ENCODE data around the gene RABL6.
A peak's percentile ranks its signal among the peaks of the same experiment; 100 is the strongest.
"Not testable (repeated sequence)": the region's sequence is repeated elsewhere in the genome, so short reads cannot be mapped to it uniquely, and the experiment has no call there.

Gene RABL6

DNA sequence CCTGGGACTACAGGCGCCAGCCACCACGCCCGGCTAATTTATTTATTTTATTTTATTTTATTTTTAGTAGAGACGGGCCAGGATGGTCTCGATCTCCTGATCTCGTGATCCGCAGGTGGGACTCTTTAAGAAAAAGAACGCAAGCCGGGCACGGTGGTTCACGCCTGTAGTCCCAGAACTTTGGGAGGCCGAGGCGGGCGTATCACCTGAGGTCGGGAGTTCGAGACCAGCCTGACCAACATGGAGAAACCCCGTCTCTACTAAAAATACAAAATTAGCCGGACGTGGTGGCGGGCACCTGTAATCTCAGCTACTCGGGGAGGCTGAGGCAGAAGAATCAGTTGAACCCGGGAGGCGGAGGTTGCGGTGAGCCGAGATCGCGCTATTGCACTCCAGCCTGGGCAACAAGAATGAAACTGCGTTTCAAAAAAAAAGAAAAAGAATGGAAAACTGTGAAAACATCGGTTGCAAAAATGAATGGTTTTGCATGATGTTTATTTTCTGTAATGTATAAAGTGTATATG, 59.2 kb downstream of the RABL6 start:
- not testable (repeated sequence) for H3K4me1 ChIP-seq (ENCODE audit: insufficient read depth, low read length); H3K27me3 ChIP-seq (ENCODE audit: insufficient read depth, low read length); H2AFZ ChIP-seq (ENCODE audit: low read depth, low read length)
- Histone ChIP-seq H3K36me3 (ENCODE audit: insufficient read depth, low read length) (peaks cover 26% of the 10 kb centered on the region), H3K9me3 (ENCODE audit: low read length) (peaks cover 10% of the 10 kb centered on the region), H3K4me3 (ENCODE audit: low read length) (peak overlapping the region; percentile 90)

DNA sequence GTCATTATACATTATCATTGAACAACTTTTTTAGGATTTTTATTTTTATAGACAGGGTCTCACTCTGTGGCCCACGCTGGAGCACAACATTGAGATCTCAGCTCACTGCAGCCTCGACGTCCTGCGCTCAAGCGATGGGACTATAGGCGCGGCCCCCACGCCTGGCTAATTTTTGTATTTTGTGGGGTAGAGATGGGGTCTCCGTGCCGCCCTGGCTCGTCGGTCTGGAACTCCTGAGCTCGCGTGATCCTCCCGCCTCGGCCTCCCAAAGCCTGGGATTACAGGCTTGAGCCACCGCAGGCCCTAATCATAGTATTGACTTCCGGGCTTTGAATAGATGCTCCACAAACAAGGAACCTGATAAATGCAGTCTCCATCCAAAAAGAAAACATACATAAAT, 59.7 kb downstream of the RABL6 start:
- no peaks in the 10 kb centered on the region for H3K27me3 ChIP-seq (ENCODE audit: insufficient read depth, low read length)
- peaks cover 22% of the 10 kb centered on the region for H3K36me3 ChIP-seq (ENCODE audit: insufficient read depth, low read length)
- H3K4me3 ChIP-seq (ENCODE audit: low read length), result no peak overlapping the region
- peaks cover 5% of the 10 kb centered on the region for H3K4me1 ChIP-seq (ENCODE audit: insufficient read depth, low read length)
- H2AFZ ChIP-seq (ENCODE audit: low read depth, low read length), result no peak overlapping the region
- peaks cover 11% of the 10 kb centered on the region for H3K9me3 ChIP-seq (ENCODE audit: low read length)

DNA sequence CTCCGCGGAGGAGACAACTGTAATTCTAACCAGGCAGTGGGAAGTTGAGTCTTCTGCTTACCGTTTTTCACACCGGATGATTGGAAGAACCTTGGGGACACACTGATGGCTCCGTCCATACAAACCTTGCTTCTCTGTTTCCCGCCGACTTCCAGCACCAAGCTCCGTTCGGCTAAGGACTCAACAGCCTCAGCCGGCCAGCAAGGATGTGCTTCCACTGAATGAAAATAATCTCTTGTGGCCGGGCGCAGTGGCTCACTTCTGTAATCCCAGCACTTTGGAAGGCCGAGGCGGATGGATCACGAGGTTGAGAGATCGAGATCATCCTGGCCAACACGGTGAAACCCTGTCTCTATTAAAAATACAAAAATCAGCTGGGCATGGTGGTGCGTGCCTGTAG, 60.2 kb downstream of the RABL6 start:
- Histone ChIP-seq H3K4me1 (ENCODE audit: insufficient read depth, low read length) (peaks cover 5% of the 10 kb centered on the region), H2AFZ (ENCODE audit: low read depth, low read length) (no peak overlapping the region), H3K9me3 (ENCODE audit: low read length) (peaks cover 14% of the 10 kb centered on the region), H3K4me3 (ENCODE audit: low read length) (no peak overlapping the region), H3K36me3 (ENCODE audit: insufficient read depth, low read length) (peaks cover 17% of the 10 kb centered on the region), H3K27me3 (ENCODE audit: insufficient read depth, low read length) (no peaks in the 10 kb centered on the region)

DNA sequence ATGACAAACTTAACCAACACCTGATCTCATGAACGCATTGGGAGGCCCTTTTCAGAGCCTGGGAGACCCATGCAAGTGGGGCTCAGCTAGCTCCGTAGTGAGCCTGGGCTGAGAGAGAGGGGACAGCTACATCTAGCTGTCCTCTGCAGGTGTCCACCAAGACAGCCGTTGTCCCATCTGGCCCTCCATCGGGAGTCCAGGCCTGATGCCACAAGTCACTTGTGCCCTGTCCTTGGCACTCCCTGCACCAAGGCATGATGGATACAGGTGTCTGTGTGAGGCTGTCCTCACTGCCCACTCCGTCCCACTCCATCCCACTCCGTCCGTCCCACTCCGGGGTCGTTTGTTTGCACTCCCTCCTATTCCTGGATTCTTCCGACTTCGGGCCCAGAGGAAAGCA, 60.9 kb downstream of the RABL6 start:
- H3K4me3 ChIP-seq (ENCODE audit: low read length), result no peak overlapping the region
- H2AFZ ChIP-seq (ENCODE audit: low read depth, low read length), result no peak overlapping the region
- H3K9me3 ChIP-seq (ENCODE audit: low read length), result peaks cover 14% of the 10 kb centered on the region
- peaks cover 10% of the 10 kb centered on the region for H3K36me3 ChIP-seq (ENCODE audit: insufficient read depth, low read length)
- H3K4me1 ChIP-seq (ENCODE audit: insufficient read depth, low read length), result peaks cover 5% of the 10 kb centered on the region
- no peaks in the 10 kb centered on the region for H3K27me3 ChIP-seq (ENCODE audit: insufficient read depth, low read length)

DNA sequence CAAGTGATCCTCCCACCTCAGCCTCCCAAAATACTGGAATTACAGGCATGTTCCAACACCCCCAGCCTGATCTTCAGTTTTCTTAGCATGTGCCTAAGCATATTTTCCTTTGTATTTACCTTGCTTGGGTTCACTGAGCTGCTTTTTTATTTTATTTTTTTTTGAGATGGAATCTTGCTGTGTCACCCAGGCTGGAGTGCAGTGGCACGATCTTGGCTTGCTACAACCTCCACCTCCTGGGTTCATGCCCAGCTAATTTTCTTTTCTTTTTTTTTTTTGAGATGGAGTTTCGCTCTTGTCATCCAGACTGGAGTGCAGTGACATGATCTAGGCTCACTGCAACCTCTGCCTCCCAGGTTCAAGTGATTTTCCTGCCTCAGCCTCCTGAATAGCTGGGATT, 61.9 kb downstream of the RABL6 start:
- H2AFZ ChIP-seq (ENCODE audit: low read depth, low read length); H3K27me3 ChIP-seq (ENCODE audit: insufficient read depth, low read length); H3K4me3 ChIP-seq (ENCODE audit: low read length); H3K4me1 ChIP-seq (ENCODE audit: insufficient read depth, low read length); H3K36me3 ChIP-seq (ENCODE audit: insufficient read depth, low read length): not testable (repeated sequence)
- H3K9me3 ChIP-seq (ENCODE audit: low read length), result peaks cover 14% of the 10 kb centered on the region

DNA sequence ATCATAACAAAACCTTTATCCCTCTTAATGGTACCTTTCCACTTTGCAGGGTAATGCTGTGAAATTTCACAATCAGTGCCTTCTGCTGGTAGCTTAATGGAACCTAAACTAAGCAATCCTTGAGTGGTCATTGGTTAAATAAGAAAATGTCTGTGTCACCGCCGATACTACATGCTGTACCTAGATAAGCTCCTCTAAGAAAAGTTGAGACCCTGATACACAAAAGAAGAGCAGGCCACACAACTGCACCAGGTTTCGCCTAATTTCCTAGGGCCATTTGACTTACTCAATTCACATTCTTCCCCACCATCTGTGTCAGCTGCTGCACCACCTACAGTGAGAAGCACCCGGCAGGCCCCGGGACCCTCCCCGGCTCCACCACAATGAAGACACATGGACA, 67.4 kb downstream of the RABL6 start:
- Histone ChIP-seq H3K4me3 (ENCODE audit: low read length) (no peak overlapping the region), H2AFZ (ENCODE audit: low read depth, low read length) (no peak overlapping the region), H3K36me3 (ENCODE audit: insufficient read depth, low read length) (no peaks in the 10 kb centered on the region), H3K27me3 (ENCODE audit: insufficient read depth, low read length) (no peaks in the 10 kb centered on the region), H3K4me1 (ENCODE audit: insufficient read depth, low read length) (peaks cover 4% of the 10 kb centered on the region), H3K9me3 (ENCODE audit: low read length) (peaks cover 4% of the 10 kb centered on the region)

DNA sequence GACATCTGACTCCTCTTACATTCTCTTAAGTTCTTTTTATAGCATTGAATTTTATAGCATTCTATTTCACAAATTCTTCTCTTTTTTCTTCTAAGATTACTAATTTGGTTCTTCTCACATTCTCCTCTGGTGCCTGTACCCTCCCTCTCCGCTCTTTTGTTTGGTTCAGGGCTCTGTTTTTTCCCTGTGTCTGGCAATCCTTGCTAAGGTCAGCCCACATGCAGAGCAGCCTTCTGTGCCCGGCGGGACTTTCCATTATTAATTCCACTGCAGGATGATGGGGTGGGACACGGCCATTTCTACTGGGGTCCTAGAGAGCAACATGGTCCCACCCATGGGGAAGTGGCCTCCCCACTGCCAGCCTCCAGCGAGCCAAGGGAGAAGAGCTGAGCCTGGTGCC, 68.7 kb downstream of the RABL6 start:
- Histone ChIP-seq H3K36me3 (ENCODE audit: insufficient read depth, low read length) (no peaks in the 10 kb centered on the region), H3K9me3 (ENCODE audit: low read length) (peaks cover 4% of the 10 kb centered on the region), H2AFZ (ENCODE audit: low read depth, low read length) (no peak overlapping the region), H3K4me1 (ENCODE audit: insufficient read depth, low read length) (peaks cover 6% of the 10 kb centered on the region), H3K4me3 (ENCODE audit: low read length) (no peak overlapping the region), H3K27me3 (ENCODE audit: insufficient read depth, low read length) (no peaks in the 10 kb centered on the region)

DNA sequence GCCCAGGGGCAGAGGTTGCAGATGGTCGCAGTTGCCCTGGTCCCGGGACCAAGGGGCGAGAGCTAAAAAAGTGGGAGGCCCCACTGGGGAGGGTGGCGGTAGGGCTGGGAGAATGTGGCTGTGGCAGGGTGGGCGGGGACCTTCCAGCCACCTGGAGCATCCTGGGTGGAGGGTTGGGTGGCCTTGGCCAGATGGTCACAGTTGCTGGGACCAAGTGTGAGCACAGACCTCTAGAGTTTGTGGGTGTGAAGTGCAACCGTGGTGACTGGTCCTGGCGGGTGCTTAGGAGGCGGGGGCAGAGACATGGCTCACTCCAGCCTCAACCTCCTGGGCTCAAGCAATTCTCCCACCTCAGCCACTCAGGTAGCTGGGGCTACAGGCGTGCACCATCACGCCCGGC, 72.9 kb downstream of the RABL6 start:
- Histone ChIP-seq H3K4me3 (ENCODE audit: low read length) (no peak overlapping the region), H2AFZ (ENCODE audit: low read depth, low read length) (no peak overlapping the region), H3K36me3 (ENCODE audit: insufficient read depth, low read length) (no peaks in the 10 kb centered on the region), H3K9me3 (ENCODE audit: low read length) (no peaks in the 10 kb centered on the region), H3K27me3 (ENCODE audit: insufficient read depth, low read length) (no peaks in the 10 kb centered on the region), H3K4me1 (ENCODE audit: insufficient read depth, low read length) (peaks cover 21% of the 10 kb centered on the region)

DNA sequence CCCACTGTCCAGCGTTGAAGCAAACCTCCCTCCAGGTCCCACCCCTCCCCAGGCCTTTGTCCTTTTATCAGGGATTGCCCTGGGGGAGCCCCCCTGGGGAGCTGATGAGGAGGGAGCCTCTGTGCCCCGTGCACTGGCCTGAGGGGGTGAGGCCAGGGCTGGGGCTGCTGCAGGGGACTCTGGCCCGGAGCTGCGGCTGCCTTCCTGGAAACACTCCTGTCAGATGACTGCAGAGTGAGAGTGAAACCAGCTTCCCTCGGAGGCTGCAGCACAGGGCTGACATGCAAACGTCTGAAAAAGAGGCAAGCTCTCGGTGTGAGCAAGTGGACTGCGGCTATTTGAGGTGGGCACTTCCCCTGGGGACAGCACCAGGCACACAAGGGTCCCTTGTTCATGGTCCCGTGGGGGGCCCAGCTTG, 74.0 kb downstream of the RABL6 start:
- Histone ChIP-seq H3K27me3 (ENCODE audit: insufficient read depth, low read length) (no peaks in the 10 kb centered on the region), H3K4me1 (ENCODE audit: insufficient read depth, low read length) (peaks cover 19% of the 10 kb centered on the region), H3K4me3 (ENCODE audit: low read length) (no peak overlapping the region), H2AFZ (ENCODE audit: low read depth, low read length) (no peak overlapping the region), H3K36me3 (ENCODE audit: insufficient read depth, low read length) (no peaks in the 10 kb centered on the region), H3K9me3 (ENCODE audit: low read length) (no peaks in the 10 kb centered on the region)

DNA sequence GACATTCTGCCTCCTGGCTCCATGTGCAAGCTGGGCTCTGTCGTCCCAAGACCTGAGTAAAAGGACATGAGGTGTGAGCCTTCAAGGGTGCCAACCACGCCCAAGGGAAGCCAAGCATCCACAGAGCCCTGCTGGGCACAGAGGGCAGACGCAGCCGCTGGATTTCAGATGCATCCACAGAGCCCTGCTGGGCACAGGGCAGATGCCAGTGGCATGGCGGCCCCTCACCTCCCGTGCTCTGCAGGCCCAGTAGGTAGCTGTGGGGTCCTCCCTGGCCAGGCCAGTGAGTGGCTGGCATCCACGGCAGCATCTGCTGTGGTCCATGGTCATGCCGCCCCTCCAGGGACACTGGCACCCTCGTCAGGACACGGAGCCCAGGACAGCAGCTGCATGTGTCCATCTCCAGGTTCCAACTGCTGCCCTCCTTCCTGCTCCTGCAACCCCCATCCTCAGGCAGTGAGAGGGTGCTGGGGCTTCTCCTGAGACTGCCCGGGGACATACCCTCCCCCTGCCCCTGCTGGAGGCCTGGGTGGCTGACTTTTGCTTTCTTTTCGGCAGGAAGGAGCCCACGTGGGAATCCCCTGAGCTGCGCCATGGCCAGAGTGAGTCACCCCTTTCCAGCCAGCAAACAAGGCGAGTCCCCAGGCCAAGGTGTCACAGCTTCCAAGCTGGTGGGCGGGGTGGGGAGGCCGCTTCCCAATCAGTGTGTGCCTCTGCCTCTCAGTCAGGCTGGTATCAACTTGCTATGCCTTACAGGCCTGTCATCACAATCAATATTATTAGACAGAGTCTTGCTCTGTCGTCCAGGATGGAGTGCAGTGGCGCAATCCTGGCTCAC, 74.6 kb downstream of the RABL6 start:
- Histone ChIP-seq H3K36me3 (ENCODE audit: insufficient read depth, low read length) (no peaks in the 10 kb centered on the region), H3K27me3 (ENCODE audit: insufficient read depth, low read length) (no peaks in the 10 kb centered on the region), H3K4me3 (ENCODE audit: low read length) (no peak overlapping the region), H2AFZ (ENCODE audit: low read depth, low read length) (no peak overlapping the region), H3K9me3 (ENCODE audit: low read length) (no peaks in the 10 kb centered on the region), H3K4me1 (ENCODE audit: insufficient read depth, low read length) (peaks cover 21% of the 10 kb centered on the region)

DNA sequence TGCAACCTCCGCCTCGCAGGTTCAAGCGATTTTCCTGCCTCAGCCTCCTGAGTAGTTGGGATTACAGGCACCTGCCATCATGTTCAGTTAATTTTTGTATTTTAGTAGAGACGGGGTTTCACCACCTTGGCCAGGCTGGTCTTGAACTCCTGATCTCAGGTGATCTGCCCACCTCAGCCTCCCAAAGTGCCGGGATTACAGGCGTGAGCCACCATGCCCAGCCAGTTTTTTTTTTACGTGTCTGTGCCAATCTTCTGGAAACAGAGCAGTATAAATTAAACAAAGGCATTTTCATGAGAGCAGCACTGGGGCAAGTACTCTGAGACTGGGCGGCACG, 75.2 kb downstream of the RABL6 start:
- not testable (repeated sequence) for H3K4me3 ChIP-seq (ENCODE audit: low read length); H3K27me3 ChIP-seq (ENCODE audit: insufficient read depth, low read length); H2AFZ ChIP-seq (ENCODE audit: low read depth, low read length); H3K9me3 ChIP-seq (ENCODE audit: low read length); H3K36me3 ChIP-seq (ENCODE audit: insufficient read depth, low read length)
- peaks cover 23% of the 10 kb centered on the region for H3K4me1 ChIP-seq (ENCODE audit: insufficient read depth, low read length)

DNA sequence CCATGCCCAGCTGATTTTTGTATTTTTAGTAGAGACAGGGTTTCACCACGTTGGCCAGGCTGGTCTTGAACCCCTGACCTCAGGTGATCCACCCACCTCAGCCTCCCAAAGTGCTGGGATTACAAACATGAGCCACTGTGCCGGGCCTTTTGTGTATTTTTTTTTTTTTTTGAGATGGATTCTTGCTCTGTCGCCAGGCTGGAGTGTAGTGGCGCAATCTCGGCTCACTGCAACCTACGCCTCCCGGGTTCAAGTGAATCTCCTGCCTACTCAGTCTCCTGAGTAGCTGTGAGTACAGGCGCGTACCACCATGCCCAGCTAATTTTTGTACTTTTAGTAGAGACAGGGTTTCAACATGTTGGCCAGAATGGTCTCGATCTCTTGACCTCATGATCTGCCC, 75.9 kb downstream of the RABL6 start:
- H2AFZ ChIP-seq (ENCODE audit: low read depth, low read length); H3K36me3 ChIP-seq (ENCODE audit: insufficient read depth, low read length); H3K27me3 ChIP-seq (ENCODE audit: insufficient read depth, low read length); H3K4me3 ChIP-seq (ENCODE audit: low read length); H3K9me3 ChIP-seq (ENCODE audit: low read length): not testable (repeated sequence)
- H3K4me1 ChIP-seq (ENCODE audit: insufficient read depth, low read length), result peaks cover 23% of the 10 kb centered on the region

DNA sequence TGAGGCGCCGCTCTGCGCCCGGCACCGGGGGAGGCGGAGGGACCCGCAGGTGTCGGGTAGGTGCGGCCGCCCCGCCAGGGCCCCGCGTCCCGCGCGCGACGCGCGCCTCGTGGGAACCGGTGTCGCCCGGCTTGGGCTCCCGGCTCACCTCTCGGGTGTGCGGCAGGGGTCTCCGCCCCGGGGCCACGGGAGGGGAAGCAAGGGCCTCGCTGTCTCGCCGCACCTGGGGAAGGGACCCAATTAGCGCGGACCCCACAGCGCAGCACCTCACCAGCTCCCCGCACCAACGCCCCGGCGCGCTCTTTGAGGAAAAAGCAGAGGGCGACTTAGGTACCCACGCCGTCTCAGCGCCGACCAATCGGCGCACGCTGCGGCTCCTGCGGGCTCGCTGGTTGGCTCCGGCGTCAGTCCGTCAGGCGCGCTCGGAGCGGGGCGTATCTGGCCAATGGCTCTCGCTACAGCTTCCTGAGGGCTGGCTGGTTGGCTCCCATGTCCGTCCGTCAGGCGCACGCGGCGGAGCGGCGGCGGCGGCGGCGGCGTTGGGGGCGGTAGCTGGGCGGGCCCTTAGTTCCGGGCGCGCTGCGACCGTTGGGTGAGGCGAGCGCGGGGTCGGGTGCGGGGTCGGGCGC, 78.3 kb downstream of the RABL6 start, which contains the start of gene TRAF2:
TSS of gene TRAF2 (plus strand) at position 567 of the 629 bp plus-strand sequence. CDS start 12,225 bp downstream, outside the sequence.
- peak within 1 kb of the TSS; percentile 70 for H3K4me3 ChIP-seq (ENCODE audit: low read length)
- no peaks in the 10 kb centered on the region for H3K27me3 ChIP-seq (ENCODE audit: insufficient read depth, low read length)
- H3K9me3 ChIP-seq (ENCODE audit: low read length), result no peaks in the 10 kb centered on the region
- peaks cover 23% of the 10 kb centered on the region for H3K4me1 ChIP-seq (ENCODE audit: insufficient read depth, low read length)
- H3K36me3 ChIP-seq (ENCODE audit: insufficient read depth, low read length), result peaks cover 14% of the 10 kb centered on the region
- peak within 1 kb of the TSS; percentile 76 for H2AFZ ChIP-seq (ENCODE audit: low read depth, low read length)

All from neuron (in vitro differentiated cells).